ENCODE data around the gene DPYD. TPM values are rescaled to one million over a fixed set of nuclear protein-coding genes. Genes with fewer than 3 reads are reported as not detected.

DPYD gene
- total and polyA plus RNA-seq, 4 donors, result 3.7 to 25.5 (median 10.6) TPM

GRCh38 chr1:97084546-97084945, 836.3 kb downstream of the DPYD start:
- H3K36me3 ChIP-seq (ENCODE audit: control insufficient read depth, insufficient read depth, low read length), result no peaks in the 10 kb centered on the region
- no peak overlapping the region for H3K4me3 ChIP-seq (ENCODE audit: low read depth, low read length)
- no peak overlapping the region for H3K27ac ChIP-seq (ENCODE audit: low read depth, low read length)
- no CpG with 5 or more reads among the region's 2 CpGs for WGBS (ENCODE audit: insufficient coverage)
- no peak for DNase-seq (ENCODE audit: low read depth in 4 of 6, low spot score in 6 of 6)
- H3K9me3 ChIP-seq (ENCODE audit: control insufficient read depth, insufficient read depth, low read length), result no peaks in the 10 kb centered on the region
- H3K27me3 ChIP-seq (ENCODE audit: control insufficient read depth, insufficient read depth, low read length), result no peaks in the 10 kb centered on the region
- H3K4me1 ChIP-seq (ENCODE audit: control insufficient read depth, insufficient read depth, low read length), result no peaks in the 10 kb centered on the region

- no peak for DNase-seq (ENCODE audit: low read depth in 4 of 6, low spot score in 6 of 6)
Measured at GRCh38 chr1:97082160-97082848, 838.5 kb downstream of the DPYD start.

GRCh38 chr1:97078872-97079271, 842.0 kb downstream of the DPYD start:
- Histone ChIP-seq H3K9me3 (ENCODE audit: control insufficient read depth, insufficient read depth, low read length) (no peaks in the 10 kb centered on the region), H3K4me3 (ENCODE audit: low read depth, low read length) (no peak overlapping the region), H3K36me3 (ENCODE audit: control insufficient read depth, insufficient read depth, low read length) (no peaks in the 10 kb centered on the region), H3K27ac (ENCODE audit: low read depth, low read length) (no peak overlapping the region), H3K27me3 (ENCODE audit: control insufficient read depth, insufficient read depth, low read length) (no peaks in the 10 kb centered on the region), H3K4me1 (ENCODE audit: control insufficient read depth, insufficient read depth, low read length) (no peaks in the 10 kb centered on the region)
- 51% methylated on average over 3 of the region's 6 CpGs for WGBS (ENCODE audit: insufficient coverage)
- DNase-seq (ENCODE audit: low read depth in 4 of 6, low spot score in 6 of 6), result no peak

More at GRCh38 chr1:97082160-97082848, 838.5 kb downstream of the DPYD start:
- Histone ChIP-seq H3K9me3 (ENCODE audit: control insufficient read depth, insufficient read depth, low read length) (no peaks in the 10 kb centered on the region), H3K27me3 (ENCODE audit: control insufficient read depth, insufficient read depth, low read length) (no peaks in the 10 kb centered on the region), H3K27ac (ENCODE audit: low read depth, low read length) (no peak overlapping the region), H3K36me3 (ENCODE audit: control insufficient read depth, insufficient read depth, low read length) (no peaks in the 10 kb centered on the region), H3K4me1 (ENCODE audit: control insufficient read depth, insufficient read depth, low read length) (no peaks in the 10 kb centered on the region), H3K4me3 (ENCODE audit: low read depth, low read length) (no peak overlapping the region)
- 32% methylated on average over 3 of the region's 4 CpGs for WGBS (ENCODE audit: insufficient coverage)

GRCh38 chr1:97077221-97077620, 843.6 kb downstream of the DPYD start:
- no peak overlapping the region for H3K4me3 ChIP-seq (ENCODE audit: low read depth, low read length)
- no peaks in the 10 kb centered on the region for H3K27me3 ChIP-seq (ENCODE audit: control insufficient read depth, insufficient read depth, low read length)
- no peaks in the 10 kb centered on the region for H3K4me1 ChIP-seq (ENCODE audit: control insufficient read depth, insufficient read depth, low read length)
- H3K9me3 ChIP-seq (ENCODE audit: control insufficient read depth, insufficient read depth, low read length), result no peaks in the 10 kb centered on the region
- no peaks in the 10 kb centered on the region for H3K36me3 ChIP-seq (ENCODE audit: control insufficient read depth, insufficient read depth, low read length)
- no CpG with 5 or more reads among the region's 2 CpGs for WGBS (ENCODE audit: insufficient coverage)
- no peak overlapping the region for H3K27ac ChIP-seq (ENCODE audit: low read depth, low read length)
- no peak for DNase-seq (ENCODE audit: low read depth in 4 of 6, low spot score in 6 of 6)

- Histone ChIP-seq H3K4me1 (ENCODE audit: control insufficient read depth, insufficient read depth, low read length) (no peaks in the 10 kb centered on the region), H3K36me3 (ENCODE audit: control insufficient read depth, insufficient read depth, low read length) (no peaks in the 10 kb centered on the region), H3K27ac (ENCODE audit: low read depth, low read length) (no peak overlapping the region), H3K4me3 (ENCODE audit: low read depth, low read length) (no peak overlapping the region), H3K9me3 (ENCODE audit: control insufficient read depth, insufficient read depth, low read length) (no peaks in the 10 kb centered on the region), H3K27me3 (ENCODE audit: control insufficient read depth, insufficient read depth, low read length) (no peaks in the 10 kb centered on the region)
- WGBS (ENCODE audit: insufficient coverage), result 100% methylated on average over 2 of the region's 2 CpGs
- DNase-seq (ENCODE audit: low read depth in 4 of 6, low spot score in 6 of 6), result no peak
Measured at GRCh38 chr1:97074771-97075170, 846.1 kb downstream of the DPYD start.

- DNase-seq (ENCODE audit: low read depth in 4 of 6, low spot score in 6 of 6), result no peak
- no peak overlapping the region for H3K4me3 ChIP-seq (ENCODE audit: low read depth, low read length)
- H3K9me3 ChIP-seq (ENCODE audit: control insufficient read depth, insufficient read depth, low read length), result no peaks in the 10 kb centered on the region
- H3K36me3 ChIP-seq (ENCODE audit: control insufficient read depth, insufficient read depth, low read length), result no peaks in the 10 kb centered on the region
- WGBS (ENCODE audit: insufficient coverage), result 85% methylated on average over 2 of the region's 2 CpGs
- no peak overlapping the region for H3K27ac ChIP-seq (ENCODE audit: low read depth, low read length)
- H3K27me3 ChIP-seq (ENCODE audit: control insufficient read depth, insufficient read depth, low read length), result no peaks in the 10 kb centered on the region
- H3K4me1 ChIP-seq (ENCODE audit: control insufficient read depth, insufficient read depth, low read length), result no peaks in the 10 kb centered on the region
Measured at GRCh38 chr1:97073936-97074335, 846.9 kb downstream of the DPYD start.

GRCh38 chr1:97073169-97073568, 847.7 kb downstream of the DPYD start:
- no peak overlapping the region for H3K27ac ChIP-seq (ENCODE audit: low read depth, low read length)

GRCh38 chr1:97071173-97071572, 849.7 kb downstream of the DPYD start:
- no peaks in the 10 kb centered on the region for H3K36me3 ChIP-seq (ENCODE audit: control insufficient read depth, insufficient read depth, low read length)
- H3K27me3 ChIP-seq (ENCODE audit: control insufficient read depth, insufficient read depth, low read length), result no peaks in the 10 kb centered on the region
- H3K4me3 ChIP-seq (ENCODE audit: low read depth, low read length), result no peak overlapping the region
- no CpG with 5 or more reads among the region's 3 CpGs for WGBS (ENCODE audit: insufficient coverage)
- no peak for DNase-seq (ENCODE audit: low read depth in 4 of 6, low spot score in 6 of 6)
- no peaks in the 10 kb centered on the region for H3K9me3 ChIP-seq (ENCODE audit: control insufficient read depth, insufficient read depth, low read length)
- H3K27ac ChIP-seq (ENCODE audit: low read depth, low read length), result no peak overlapping the region
- H3K4me1 ChIP-seq (ENCODE audit: control insufficient read depth, insufficient read depth, low read length), result no peaks in the 10 kb centered on the region

More at GRCh38 chr1:97073169-97073568, 847.7 kb downstream of the DPYD start:
- no peaks in the 10 kb centered on the region for H3K36me3 ChIP-seq (ENCODE audit: control insufficient read depth, insufficient read depth, low read length)
- H3K4me1 ChIP-seq (ENCODE audit: control insufficient read depth, insufficient read depth, low read length), result no peaks in the 10 kb centered on the region
- DNase-seq (ENCODE audit: low read depth in 4 of 6, low spot score in 6 of 6), result no peak
- H3K4me3 ChIP-seq (ENCODE audit: low read depth, low read length), result no peak overlapping the region
- H3K27me3 ChIP-seq (ENCODE audit: control insufficient read depth, insufficient read depth, low read length), result no peaks in the 10 kb centered on the region
- H3K9me3 ChIP-seq (ENCODE audit: control insufficient read depth, insufficient read depth, low read length), result no peaks in the 10 kb centered on the region

- Histone ChIP-seq H3K27ac (ENCODE audit: low read depth, low read length) (no peak overlapping the region), H3K9me3 (ENCODE audit: control insufficient read depth, insufficient read depth, low read length) (no peaks in the 10 kb centered on the region), H3K27me3 (ENCODE audit: control insufficient read depth, insufficient read depth, low read length) (no peaks in the 10 kb centered on the region), H3K36me3 (ENCODE audit: control insufficient read depth, insufficient read depth, low read length) (no peaks in the 10 kb centered on the region), H3K4me3 (ENCODE audit: low read depth, low read length) (no peak overlapping the region), H3K4me1 (ENCODE audit: control insufficient read depth, insufficient read depth, low read length) (no peaks in the 10 kb centered on the region)
- WGBS (ENCODE audit: insufficient coverage), result no CpG with 5 or more reads among the region's 4 CpGs
- DNase-seq (ENCODE audit: low read depth in 4 of 6, low spot score in 6 of 6), result no peak
Measured at GRCh38 chr1:97070376-97070775, 850.5 kb downstream of the DPYD start.

- 83% methylated on average over 2 of the region's 2 CpGs for WGBS (ENCODE audit: insufficient coverage)
- Histone ChIP-seq H3K36me3 (ENCODE audit: control insufficient read depth, insufficient read depth, low read length) (no peaks in the 10 kb centered on the region), H3K9me3 (ENCODE audit: control insufficient read depth, insufficient read depth, low read length) (no peaks in the 10 kb centered on the region), H3K4me3 (ENCODE audit: low read depth, low read length) (no peak overlapping the region), H3K4me1 (ENCODE audit: control insufficient read depth, insufficient read depth, low read length) (no peaks in the 10 kb centered on the region), H3K27me3 (ENCODE audit: control insufficient read depth, insufficient read depth, low read length) (no peaks in the 10 kb centered on the region), H3K27ac (ENCODE audit: low read depth, low read length) (no peak overlapping the region)
- no peak for DNase-seq (ENCODE audit: low read depth in 4 of 6, low spot score in 6 of 6)
Measured at GRCh38 chr1:97069312-97069711, 851.5 kb downstream of the DPYD start.
